Adrenal gland (tissue), 5 donors: ENCODE data around the gene PRICKLE4.

Experiments
- POLR2A ChIP-seq, 2 donors: fragments of 450-650 bp; IDR thresholded peaks; one replicate each; pipeline ENCODE4 v1.6.1; 2017; ENCODE audit warnings: antibody characterized with exemption in 2 of 2, mild to moderate bottlenecking in 2 of 2, moderate library complexity in 1 of 2
- TF ChIP-seq, protein P1 (sequence below), 6 experiments: fragments of 450-650 bp in 4 of 6; fragments of 200-600 bp in 2 of 6; sonication (generic) in 1 of 6; IDR thresholded peaks; 1 replicate in 5 of 6; 2 replicates in 1 of 6; pipeline versions ENCODE4 v1.5.1 to v1.8.0; 2016 to 2021; ENCODE audit warnings: antibody characterized with exemption in 6 of 6, mild to moderate bottlenecking in 2 of 6, moderate library complexity in 1 of 6
- donor health status: DM: no; HTN: no; CAD: no.

DNA sequence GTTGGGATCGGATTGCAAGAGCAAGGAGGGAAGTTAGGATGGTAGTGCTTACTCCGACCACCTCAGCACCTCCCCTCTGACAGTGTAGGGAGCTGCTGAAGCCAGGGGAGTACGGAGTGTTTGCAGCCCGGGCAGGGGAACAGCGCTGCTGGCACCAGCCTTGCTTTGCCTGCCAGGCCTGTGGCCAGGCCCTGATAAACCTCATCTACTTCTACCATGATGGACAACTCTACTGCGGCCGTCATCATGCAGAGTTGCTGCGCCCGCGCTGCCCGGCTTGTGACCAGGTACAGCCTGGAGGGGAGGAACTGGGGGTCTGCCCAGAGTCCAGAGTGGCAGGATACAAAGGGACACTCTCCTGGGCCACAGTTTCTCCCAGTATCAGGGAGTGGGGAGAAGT is 4.7 kb downstream of the PRICKLE4 start:
- TF ChIP-seq, protein P1, sequence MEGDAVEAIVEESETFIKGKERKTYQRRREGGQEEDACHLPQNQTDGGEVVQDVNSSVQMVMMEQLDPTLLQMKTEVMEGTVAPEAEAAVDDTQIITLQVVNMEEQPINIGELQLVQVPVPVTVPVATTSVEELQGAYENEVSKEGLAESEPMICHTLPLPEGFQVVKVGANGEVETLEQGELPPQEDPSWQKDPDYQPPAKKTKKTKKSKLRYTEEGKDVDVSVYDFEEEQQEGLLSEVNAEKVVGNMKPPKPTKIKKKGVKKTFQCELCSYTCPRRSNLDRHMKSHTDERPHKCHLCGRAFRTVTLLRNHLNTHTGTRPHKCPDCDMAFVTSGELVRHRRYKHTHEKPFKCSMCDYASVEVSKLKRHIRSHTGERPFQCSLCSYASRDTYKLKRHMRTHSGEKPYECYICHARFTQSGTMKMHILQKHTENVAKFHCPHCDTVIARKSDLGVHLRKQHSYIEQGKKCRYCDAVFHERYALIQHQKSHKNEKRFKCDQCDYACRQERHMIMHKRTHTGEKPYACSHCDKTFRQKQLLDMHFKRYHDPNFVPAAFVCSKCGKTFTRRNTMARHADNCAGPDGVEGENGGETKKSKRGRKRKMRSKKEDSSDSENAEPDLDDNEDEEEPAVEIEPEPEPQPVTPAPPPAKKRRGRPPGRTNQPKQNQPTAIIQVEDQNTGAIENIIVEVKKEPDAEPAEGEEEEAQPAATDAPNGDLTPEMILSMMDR (IDR thresholded peaks at IDR 0.05), result no peak
- TF ChIP-seq POLR2A (IDR thresholded peaks at IDR 0.05), result no peak
